NCI-H1436 (cell line): ENCODE measurements around the gene ADGRV1.
"Not testable (repeated sequence)": the region's sequence is repeated elsewhere in the genome, so short reads cannot be mapped to it uniquely, and the experiment has no call there.

Experiments
- DNase-seq: peaks from one replicate; lab custom pipeline; 2025; lab: John Stamatoyannopoulos, UW

Gene ADGRV1

DNA sequence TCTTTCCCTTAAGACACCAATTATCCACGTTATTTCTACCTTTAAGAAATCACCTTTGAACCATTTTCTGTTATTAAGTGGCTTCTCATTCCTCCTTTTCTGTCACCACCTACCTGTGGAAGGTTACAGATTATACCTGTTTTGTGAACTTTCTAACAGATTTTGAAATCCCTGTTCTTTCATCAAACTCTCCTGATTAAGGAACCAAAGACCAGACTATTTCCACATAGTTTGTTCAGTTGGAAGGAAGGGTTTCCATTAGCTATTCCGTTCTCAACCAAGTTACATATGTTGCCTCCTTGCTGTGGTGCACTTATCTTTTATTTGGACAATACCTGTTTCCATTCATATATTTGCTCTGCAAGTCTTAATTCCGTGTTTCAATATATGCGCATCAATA is 343.6 kb downstream of the ADGRV1 start:
- no peak for DNase-seq

GRCh38 chr5:90902651-90903386 is 344.2 kb downstream of the ADGRV1 start:
- DNase-seq = no peak

- no peak for DNase-seq
These were observed 350.5 kb downstream of the ADGRV1 start for GRCh38 chr5:90909101-90909503.

DNA sequence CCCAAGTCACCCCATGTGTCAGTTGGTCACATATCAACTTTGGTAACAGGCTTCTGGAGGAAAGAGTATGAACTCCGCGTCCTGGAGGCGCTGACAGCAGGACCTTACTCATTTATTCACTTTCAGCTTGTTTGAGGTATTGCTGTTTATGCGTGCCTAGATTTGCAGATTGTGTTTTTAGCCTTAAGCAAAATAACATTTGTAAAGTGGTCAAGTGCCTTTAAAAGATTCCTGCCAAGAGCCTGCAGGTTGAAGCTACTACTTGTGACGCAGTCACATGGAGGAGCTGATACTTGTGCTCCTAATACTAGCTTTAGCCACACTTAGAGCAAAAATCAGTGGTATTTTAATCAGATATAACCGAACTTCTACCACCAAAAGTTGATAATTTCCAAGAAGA is 351.3 kb downstream of the ADGRV1 start:
- DNase-seq = no peak

- DNase-seq = no peak
These were observed 352.6 kb downstream of the ADGRV1 start for GRCh38 chr5:90911169-90911568.

GRCh38 chr5:90912476-90912875 is 353.9 kb downstream of the ADGRV1 start:
- DNase-seq = no peak

- DNase-seq = no peak
These were observed 356.8 kb downstream of the ADGRV1 start for GRCh38 chr5:90915393-90915792.

DNA sequence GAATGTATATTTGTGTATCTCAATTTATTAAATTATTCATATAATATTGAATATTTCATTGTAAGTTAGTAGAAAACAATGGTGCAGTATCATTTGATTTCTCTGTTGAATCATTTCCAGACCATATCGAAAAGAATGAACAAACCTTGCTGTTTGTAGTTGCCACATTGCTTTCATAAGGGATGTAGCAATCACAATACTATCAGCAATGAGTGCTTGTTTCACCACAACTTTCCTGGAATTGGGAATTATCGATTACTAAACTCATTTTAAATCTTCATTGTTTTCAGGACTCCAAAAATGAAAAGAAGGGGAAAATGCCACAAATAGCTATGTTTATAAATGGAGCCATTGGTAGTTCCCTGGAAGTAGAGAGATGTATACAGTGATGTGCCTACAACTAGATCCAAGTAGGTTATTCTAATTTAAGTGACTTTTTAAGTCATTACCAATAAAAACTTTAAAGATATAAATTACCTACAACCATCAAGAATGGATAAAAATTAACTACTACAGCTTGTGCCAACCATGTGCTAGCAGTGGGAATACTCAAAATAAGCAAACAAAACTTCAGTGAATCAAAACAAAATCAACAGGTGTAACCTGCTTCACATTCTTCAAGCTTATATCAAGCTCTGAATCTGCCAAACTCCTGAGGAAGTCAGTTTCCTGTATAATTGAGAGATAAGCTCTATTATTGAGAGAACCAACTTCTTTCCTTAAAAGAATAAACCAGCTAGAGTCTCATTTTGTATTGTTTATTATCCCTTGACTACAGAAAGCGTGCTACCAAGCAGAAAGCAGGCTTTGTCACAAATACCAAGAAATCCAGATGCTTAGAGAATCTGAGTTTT is 358.6 kb downstream of the ADGRV1 start:
- no peak for DNase-seq

- DNase-seq = no peak
These were observed 359.5 kb downstream of the ADGRV1 start for GRCh38 chr5:90917928-90918668.

GRCh38 chr5:90921418-90921973 is 362.9 kb downstream of the ADGRV1 start:
- DNase-seq = no peak

DNA sequence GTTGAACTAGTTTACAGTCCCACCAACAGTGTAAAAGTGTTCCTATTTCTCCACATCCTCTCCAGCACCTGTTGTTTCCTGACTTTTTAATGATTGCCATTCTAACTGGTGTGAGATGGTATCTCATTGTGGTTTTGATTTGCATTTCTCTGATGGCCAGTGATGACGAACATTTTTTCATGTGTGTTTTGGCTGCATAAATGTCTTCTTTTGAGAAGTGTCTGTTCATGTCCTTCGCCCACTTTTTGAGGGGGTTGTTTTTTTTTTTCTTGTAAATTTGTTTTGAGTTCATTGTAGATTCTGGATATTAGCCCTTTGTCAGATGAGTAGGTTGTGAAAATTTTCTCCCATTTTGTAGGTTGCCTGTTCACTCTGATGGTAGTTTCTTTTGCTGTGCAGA is 365.6 kb downstream of the ADGRV1 start:
- not testable (repeated sequence) for DNase-seq

DNA sequence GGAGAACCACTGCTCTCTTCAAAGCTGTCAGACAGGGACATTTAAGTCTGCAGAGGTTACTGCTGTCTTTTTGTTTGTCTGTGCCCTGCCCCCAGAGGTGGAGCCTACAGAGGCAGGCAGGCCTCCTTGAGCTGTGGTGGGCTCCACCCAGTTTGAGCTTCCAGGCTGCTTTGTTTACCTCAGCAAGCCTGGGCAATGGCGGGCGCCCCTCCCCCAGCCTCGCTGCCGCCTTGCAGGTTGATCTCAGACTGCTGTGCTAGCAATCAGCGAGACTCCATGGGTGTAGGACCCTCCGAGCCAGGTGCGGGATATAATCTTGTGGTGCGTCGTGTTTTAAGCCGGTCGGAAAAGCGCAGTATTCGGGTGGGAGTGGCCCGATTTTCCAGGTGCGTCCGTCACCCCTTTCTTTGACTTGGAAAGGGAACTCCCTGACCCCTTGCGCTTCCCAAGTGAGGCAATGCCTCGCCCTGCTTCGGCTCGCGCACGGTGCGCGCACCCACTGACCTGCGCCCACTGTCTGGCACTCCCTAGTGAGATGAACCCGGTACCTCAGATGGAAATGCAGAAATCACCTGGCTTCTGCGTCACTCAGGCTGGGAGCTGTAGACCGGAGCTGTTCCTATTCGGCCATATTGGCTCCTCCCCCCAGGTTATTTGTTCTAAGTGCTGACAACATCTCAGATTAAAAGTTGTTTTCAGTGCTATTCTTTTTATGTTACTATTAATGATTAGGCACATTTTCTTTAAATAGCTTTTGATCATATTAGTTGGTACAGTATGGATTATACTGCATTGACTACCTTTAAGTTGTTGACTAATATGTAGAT is 370.6 kb downstream of the ADGRV1 start:
- peak; percentile 60 for DNase-seq

DNA sequence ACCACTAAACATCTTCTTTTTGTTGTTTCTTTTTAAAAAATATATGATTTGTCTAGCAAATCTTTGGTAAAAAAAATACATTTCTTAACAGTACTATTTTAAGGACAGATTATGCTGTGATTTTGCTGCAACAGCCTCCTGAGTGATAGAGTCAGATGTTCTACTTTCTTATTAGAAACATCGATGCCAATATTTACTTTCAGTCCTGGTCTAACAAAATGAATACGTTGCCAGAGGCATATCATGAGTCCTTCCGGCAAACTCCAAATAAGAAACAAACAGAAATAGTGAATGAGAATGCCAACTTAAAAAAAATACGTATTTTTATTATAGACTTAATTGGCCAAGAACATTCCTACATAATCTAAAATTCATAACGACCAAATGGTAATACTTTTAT is 371.5 kb downstream of the ADGRV1 start:
- DNase-seq = no peak

DNA sequence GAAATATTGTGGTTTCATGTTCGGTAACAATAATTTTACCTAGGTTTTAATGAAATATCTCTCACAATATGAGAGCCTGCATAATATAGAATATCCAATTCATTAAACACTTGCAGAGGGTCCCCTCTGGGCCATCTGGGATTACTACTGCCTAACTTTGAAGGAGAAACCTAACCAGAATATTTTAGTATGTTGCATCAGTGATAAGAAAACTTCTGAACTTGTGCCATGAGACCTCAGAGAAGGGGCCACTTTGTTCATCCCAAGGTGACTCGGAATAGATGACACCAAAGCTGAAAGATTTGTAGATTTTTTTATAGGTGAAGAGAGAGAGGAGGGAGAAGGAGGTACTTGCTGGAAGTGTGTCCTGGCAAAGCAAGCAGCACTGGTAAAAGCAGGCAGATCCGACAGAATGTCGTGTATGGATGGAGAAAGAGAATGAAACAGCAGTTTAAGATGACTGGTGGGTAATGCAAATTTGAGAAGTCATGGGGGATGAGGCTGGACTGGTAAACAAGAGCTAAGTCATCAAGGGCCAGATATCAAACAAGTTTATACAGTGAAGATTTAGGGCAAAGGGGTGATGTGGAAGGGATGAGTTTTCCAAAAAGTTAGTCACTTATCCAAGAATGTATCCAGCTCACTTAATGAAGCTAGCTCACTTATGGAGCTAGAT is 372.3 kb downstream of the ADGRV1 start:
- DNase-seq = no peak

DNA sequence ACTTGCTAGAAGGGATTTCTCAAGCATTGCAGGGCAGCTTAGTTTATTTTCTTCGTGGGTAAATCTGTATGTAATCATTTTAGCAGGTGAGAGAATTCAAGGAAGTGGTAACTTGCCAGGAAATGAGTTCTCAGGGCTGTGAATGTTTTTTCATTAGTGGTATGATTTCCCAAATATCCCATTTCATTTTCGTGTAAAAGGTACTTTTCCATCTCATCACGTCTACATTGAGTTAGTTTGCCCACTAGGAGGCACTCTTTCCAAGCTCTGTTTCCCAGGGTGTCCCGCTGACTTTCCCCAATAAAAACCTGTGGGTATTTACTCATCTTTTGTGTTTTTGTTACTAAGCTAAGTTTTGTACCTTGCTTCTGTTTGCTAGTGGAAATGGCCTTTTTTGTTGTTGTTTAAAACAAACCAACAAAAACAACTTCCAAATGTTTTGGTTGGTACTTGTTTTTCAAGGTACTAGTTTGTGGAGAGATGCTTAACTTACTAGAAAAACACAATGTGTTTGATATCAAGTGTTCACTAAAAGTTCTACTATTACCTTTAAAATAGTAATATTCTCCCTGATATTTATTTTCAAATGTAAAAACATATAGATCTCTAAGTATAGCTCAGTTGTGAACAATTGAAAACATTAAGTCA is 373.6 kb downstream of the ADGRV1 start:
- DNase-seq = peak; percentile 19

DNA sequence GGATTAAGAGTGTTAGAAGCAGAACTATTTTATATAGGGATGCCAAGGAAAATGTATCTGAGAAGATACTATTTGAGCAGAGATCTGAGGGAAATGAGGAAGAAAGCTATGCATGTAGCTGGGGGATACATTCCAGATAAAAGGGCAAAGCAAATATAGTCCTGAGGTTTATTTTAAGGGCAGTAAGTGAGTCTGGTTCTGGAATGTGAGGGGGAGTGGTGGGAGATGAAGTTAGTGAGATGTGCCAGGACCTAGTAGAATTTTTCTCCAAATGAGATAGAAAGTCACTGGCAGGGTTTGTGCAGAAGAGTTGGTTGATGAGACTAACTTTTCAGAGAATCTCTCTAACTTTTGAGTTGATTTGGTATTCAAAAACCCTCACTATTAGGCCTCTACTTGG is 374.7 kb downstream of the ADGRV1 start:
- DNase-seq = no peak

DNA sequence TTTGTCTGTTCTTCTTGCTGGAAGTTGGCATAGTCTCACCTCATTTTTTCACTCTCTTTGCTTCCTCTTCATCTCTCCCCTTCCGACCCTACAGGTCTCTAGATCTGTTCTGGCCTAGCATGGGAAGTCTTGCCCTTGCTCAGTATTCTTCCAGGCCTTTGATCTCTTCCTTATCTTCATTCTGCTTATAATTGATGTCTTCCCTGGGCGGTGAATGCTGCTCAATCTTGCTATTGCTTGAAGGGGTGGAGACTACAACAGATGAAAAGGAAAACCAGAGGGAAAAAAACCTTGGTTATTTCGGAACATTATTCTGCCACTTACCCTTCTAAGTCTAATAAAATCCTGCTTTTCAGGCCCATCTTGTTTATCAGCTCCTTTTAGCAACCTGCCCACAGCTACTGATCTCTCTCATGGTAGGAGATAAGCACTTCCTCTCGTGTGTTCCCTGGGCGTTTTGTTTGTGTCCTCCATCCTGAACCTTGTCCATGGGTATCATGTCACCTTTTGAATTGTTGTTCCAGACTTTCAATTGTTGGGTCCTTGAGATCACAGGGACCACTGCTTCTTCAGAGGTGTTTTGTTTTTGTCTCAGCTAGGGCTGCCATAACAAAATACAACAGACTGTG is 375.6 kb downstream of the ADGRV1 start:
- DNase-seq = no peak

- no peak for DNase-seq
These were observed 376.1 kb downstream of the ADGRV1 start for GRCh38 chr5:90934738-90935137.

DNA sequence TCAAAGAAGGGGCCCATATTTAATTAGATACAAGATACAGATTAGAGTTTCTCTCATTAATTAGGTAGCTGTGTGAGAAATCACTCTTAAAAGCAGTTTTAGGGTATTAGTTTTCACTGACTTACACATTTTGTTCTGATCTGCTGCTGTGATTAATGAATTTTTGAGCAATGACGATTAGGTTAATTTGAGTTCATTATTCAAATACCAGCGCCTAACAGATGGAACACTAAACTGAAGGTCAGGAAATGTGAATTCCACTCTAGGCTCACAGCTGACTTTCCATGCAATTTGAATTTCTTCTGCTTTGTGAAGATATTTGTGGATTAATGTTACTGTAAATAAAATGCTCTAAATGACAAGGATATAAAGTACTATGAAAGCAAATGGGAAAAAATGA is 380.6 kb downstream of the ADGRV1 start:
- DNase-seq = no peak
